Nephron (organoid): ENCODE results near the gene GPR176.
A peak's percentile ranks its signal among the peaks of the same experiment; 100 is the strongest.

Source experiments
- H3K27ac Mint-ChIP-seq, 3 experiments: 2 replicates each; pipeline ENCODE4 v1.8.0; 2020; ENCODE audit warnings: mixed read lengths in 3 of 3, mild to moderate bottlenecking in 2 of 3, moderate library complexity in 1 of 3
- H3K27me3 Mint-ChIP-seq: 2 replicates; pipeline ENCODE4 v1.8.0; 2021; ENCODE audit warnings: low read depth, mild to moderate bottlenecking, moderate library complexity, mixed read lengths
- H3K36me3 Mint-ChIP-seq: 2 replicates; pipeline ENCODE4 v1.8.0; 2020; ENCODE audit warnings: low read depth, mixed read lengths
- H3K4me1 Mint-ChIP-seq: 2 replicates; pipeline ENCODE4 v1.8.0; 2020; ENCODE audit warnings: mixed read lengths
- H3K4me3 Mint-ChIP-seq, 3 experiments: 2 replicates each; pipeline ENCODE4 v1.8.0; 2020; ENCODE audit warnings: mild to moderate bottlenecking in 3 of 3, mixed read lengths in 3 of 3, moderate library complexity in 2 of 3
- H3K9me3 Mint-ChIP-seq: 2 replicates; pipeline ENCODE4 v1.8.0; 2020; ENCODE audit warnings: mixed read lengths
- CTCF ChIP-seq, 3 experiments: fragments of 200-600 bp; sonication (generic); IDR thresholded peaks; one replicate each; pipeline ENCODE4 v1.5.0; 2021; ENCODE audit warnings: antibody characterized with exemption in 3 of 3; ENCODE audit not compliant: unreplicated experiment in 3 of 3

The GPR176 gene

GRCh38 chr15:39874890-39875549 is 45.0 kb downstream of the GPR176 start:
- H3K4me1 Mint-ChIP-seq, result peaks cover 7% of the 10 kb centered on the region
- peak; percentile 43 to 58 (median 54) for TF ChIP-seq CTCF (IDR thresholded peaks at IDR 0.05; ENCODE audit: unreplicated experiment in 3 of 3)

GRCh38 chr15:39873978-39874377 is 46.1 kb downstream of the GPR176 start:
- Mint-ChIP-seq H3K27me3 (no peaks in the 10 kb centered on the region), H3K36me3 (no peaks in the 10 kb centered on the region)

More at GRCh38 chr15:39874890-39875549, 45.0 kb downstream of the GPR176 start:
- Mint-ChIP-seq H3K4me3 (no peak overlapping the region), H3K27me3 (no peaks in the 10 kb centered on the region), H3K36me3 (no peaks in the 10 kb centered on the region), H3K27ac (no peak overlapping the region), H3K9me3 (no peaks in the 10 kb centered on the region)

GRCh38 chr15:39870537-39870936 is 49.5 kb downstream of the GPR176 start:
- no peaks in the 10 kb centered on the region for H3K27me3 Mint-ChIP-seq
- peaks cover 13% of the 10 kb centered on the region for H3K4me1 Mint-ChIP-seq
- H3K9me3 Mint-ChIP-seq, result no peaks in the 10 kb centered on the region
- no peak overlapping the region for H3K4me3 Mint-ChIP-seq
- TF ChIP-seq CTCF (IDR thresholded peaks at IDR 0.05; ENCODE audit: unreplicated experiment in 3 of 3), result no peak
- no peaks in the 10 kb centered on the region for H3K36me3 Mint-ChIP-seq
- H3K27ac Mint-ChIP-seq, result peak overlapping the region in 1 of 3 experiments; percentile 14

More at GRCh38 chr15:39873978-39874377, 46.1 kb downstream of the GPR176 start:
- no peak for TF ChIP-seq CTCF (IDR thresholded peaks at IDR 0.05; ENCODE audit: unreplicated experiment in 3 of 3)
- Mint-ChIP-seq H3K4me1 (peaks cover 13% of the 10 kb centered on the region), H3K4me3 (no peak overlapping the region), H3K9me3 (no peaks in the 10 kb centered on the region), H3K27ac (no peak overlapping the region)

- H3K36me3 Mint-ChIP-seq, result no peaks in the 10 kb centered on the region
- peak overlapping the region in 2 of 3 experiments; percentile 16 to 37 for H3K27ac Mint-ChIP-seq
- no peak for TF ChIP-seq CTCF (IDR thresholded peaks at IDR 0.05; ENCODE audit: unreplicated experiment in 3 of 3)
- H3K9me3 Mint-ChIP-seq, result no peaks in the 10 kb centered on the region
- no peak overlapping the region for H3K4me3 Mint-ChIP-seq
- no peaks in the 10 kb centered on the region for H3K27me3 Mint-ChIP-seq
- peaks cover 13% of the 10 kb centered on the region for H3K4me1 Mint-ChIP-seq
Measured at GRCh38 chr15:39869858-39870515, 50.1 kb downstream of the GPR176 start.

- no peaks in the 10 kb centered on the region for H3K27me3 Mint-ChIP-seq
- H3K4me3 Mint-ChIP-seq, result no peak overlapping the region
- TF ChIP-seq CTCF (IDR thresholded peaks at IDR 0.05; ENCODE audit: unreplicated experiment in 3 of 3), result no peak
- H3K27ac Mint-ChIP-seq, result no peak overlapping the region
- H3K9me3 Mint-ChIP-seq, result no peaks in the 10 kb centered on the region
- no peaks in the 10 kb centered on the region for H3K36me3 Mint-ChIP-seq
- peaks cover 13% of the 10 kb centered on the region for H3K4me1 Mint-ChIP-seq
Measured at GRCh38 chr15:39869254-39869653, 50.8 kb downstream of the GPR176 start.
